DND-41 (cell line): ENCODE measurements around the gene FLRT1.

ENCODE experiments used
- CTCF ChIP-seq: IDR thresholded peaks from 2 replicates; pipeline ENCODE4 v1.5.1; 2012; ENCODE audit warnings: borderline replicate concordance, low read length, moderate library complexity, mild to moderate bottlenecking; ENCODE audit not compliant: poor library complexity, severe bottlenecking; ENCODE audit errors: extremely low read depth
- EZH2 ChIP-seq: IDR thresholded peaks from 3 replicates; pipeline ENCODE4 v1.6.1; 2012; ENCODE audit warnings: borderline replicate concordance, low read depth, mild to moderate bottlenecking, moderate library complexity, low read length, inconsistent platforms; ENCODE audit not compliant: severe bottlenecking

DNA sequence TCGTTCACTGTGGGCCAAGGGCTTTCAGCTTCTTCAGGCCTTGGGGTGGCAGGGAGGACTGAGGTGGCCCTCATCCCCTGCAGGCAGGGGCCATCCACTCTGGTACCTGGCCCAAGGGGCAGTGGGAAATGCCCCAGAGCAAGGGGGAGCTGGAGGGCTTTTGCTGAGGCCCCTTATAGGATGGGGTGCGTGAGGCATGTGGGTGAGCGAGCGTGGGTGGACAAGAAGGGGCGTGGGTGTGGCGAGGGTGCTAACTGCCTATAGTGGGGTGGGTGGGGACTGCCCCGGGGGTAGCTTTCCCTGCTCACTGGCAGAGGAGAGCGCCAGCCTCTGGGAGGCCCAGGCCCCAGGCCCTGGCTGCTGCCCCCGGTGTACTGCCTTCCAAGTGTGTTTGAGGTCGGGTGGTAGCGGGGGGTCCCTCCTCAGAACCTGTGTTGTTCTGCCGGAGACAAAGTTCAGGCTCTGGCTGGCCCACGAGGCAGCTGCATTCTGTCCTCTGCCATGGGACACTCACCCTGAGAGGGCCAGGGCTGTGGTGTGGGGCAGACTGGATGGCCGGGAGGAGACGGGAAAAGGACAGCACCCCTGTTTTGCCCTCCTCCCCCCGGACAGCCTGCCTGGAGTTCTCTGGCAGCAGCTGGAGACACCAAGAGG, 3.4 kb downstream of the FLRT1 start:
- TF ChIP-seq CTCF (no peak), EZH2 (no peak)
